Omental fat pad (tissue), 4 donors: ENCODE results near the gene SDK1. TPM values are rescaled to one million over a fixed set of nuclear protein-coding genes. Genes with fewer than 3 reads are reported as not detected.

ENCODE experiments used
- ATAC-seq: fragments of 150-250 bp; one replicate; pipeline ENCODE4 v1.9.1; 2016; ENCODE audit warnings: mild to moderate bottlenecking, moderate library complexity; ENCODE audit not compliant: low FRiP score
- DNase-seq: peaks from one replicate; pipeline ENCODE4 v3.0.0-alpha.2; 2019; ENCODE audit warnings: low spot score
- total RNA-seq, 4 donors: library from RNA; depleted of rRNA; stranded (reverse); fragments of >200 nt; gene quantifications; one replicate each; pipeline ENCODE4 v1.1.0, GENCODE V29; 2016
- TF ChIP-seq, protein P1 (sequence below), 3 donors: fragments of 450-650 bp; IDR thresholded peaks; one replicate each; pipeline ENCODE4 v1.5.1; 2016 to 2017; ENCODE audit warnings: antibody characterized with exemption in 3 of 3, mild to moderate bottlenecking in 3 of 3, moderate library complexity in 2 of 3

Gene SDK1
- total RNA-seq, 4 donors from 2014 or later = 2.5 to 14.7 (median 5.4) TPM

DNA sequence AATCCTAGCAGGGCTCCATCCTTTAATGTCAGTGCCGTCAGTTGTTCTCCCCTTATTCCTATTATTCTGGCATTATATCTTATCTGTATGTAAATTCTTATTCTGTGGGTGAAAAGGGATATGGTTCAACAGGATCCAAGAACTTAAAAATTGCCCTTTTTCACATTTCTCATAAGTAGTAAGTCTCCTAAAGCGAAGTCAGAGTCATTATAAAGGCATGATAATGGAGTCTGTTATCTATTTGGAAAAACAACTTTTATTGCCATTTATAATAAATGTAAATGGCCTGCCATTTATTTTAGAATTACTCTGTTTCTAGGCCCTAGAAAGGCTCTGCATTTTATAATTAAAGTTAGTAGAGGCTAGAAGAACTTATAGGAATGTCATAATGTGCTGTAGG, 31.3 kb downstream of the SDK1 start:
- TF ChIP-seq, protein P1, sequence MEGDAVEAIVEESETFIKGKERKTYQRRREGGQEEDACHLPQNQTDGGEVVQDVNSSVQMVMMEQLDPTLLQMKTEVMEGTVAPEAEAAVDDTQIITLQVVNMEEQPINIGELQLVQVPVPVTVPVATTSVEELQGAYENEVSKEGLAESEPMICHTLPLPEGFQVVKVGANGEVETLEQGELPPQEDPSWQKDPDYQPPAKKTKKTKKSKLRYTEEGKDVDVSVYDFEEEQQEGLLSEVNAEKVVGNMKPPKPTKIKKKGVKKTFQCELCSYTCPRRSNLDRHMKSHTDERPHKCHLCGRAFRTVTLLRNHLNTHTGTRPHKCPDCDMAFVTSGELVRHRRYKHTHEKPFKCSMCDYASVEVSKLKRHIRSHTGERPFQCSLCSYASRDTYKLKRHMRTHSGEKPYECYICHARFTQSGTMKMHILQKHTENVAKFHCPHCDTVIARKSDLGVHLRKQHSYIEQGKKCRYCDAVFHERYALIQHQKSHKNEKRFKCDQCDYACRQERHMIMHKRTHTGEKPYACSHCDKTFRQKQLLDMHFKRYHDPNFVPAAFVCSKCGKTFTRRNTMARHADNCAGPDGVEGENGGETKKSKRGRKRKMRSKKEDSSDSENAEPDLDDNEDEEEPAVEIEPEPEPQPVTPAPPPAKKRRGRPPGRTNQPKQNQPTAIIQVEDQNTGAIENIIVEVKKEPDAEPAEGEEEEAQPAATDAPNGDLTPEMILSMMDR (IDR thresholded peaks at IDR 0.05) = no peak
- DNase-seq (no peak), ATAC-seq (no peak)

DNA sequence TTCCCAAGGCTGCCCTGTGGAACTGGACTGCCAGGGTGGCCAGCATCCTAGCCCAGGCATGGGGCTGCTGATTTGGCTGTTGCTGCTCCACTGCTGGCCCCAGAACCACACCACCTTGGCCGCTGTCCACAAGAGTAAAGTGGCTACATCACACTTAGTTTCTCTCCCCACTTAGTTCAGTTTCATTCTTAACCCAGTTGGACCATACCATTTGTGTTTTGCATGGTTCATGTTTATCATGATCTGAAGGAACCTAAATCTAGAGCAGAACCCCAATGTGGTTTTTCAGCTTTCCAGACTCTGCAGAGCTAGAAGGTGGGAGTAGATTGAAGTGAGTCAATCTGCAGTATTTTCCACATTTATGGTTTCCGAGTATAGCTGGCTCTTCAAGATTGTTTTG, 32.8 kb downstream of the SDK1 start:
- TF ChIP-seq, protein P1 (IDR thresholded peaks at IDR 0.05) = no peak
- ATAC-seq = no peak
- no peak for DNase-seq

DNA sequence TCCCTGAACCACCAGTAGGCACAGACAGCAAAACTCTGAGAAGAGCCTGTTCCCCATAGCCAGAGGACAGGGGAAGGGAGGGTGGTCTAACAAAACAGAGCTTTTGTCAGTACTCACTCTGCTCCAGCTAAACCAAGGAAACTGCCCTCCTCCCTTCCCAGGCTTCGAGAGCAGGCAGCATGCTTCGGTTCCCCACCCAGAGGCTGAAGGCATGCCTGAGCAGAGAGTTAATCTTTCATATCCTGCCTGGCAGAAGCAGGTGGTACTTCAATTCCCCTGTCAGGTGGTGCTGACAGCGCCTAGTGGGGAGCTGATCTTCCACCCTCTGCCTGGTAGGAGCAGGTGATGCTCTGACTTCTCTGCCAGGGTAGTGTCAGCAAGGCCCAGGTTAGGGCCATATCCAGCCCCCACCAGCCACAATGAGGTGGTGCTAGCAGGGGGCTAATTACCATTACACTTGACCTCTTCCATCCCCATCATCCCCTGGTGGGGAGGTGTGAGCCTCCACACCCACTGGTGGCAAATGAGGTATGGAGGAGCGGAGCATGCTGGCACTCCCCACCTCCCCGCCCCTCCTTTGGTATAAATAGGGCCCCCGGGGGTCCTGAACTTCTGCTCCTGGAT, 35.1 kb downstream of the SDK1 start:
- ATAC-seq = no peak
- no peak for DNase-seq
- TF ChIP-seq, protein P1 (IDR thresholded peaks at IDR 0.05) = no peak

DNA sequence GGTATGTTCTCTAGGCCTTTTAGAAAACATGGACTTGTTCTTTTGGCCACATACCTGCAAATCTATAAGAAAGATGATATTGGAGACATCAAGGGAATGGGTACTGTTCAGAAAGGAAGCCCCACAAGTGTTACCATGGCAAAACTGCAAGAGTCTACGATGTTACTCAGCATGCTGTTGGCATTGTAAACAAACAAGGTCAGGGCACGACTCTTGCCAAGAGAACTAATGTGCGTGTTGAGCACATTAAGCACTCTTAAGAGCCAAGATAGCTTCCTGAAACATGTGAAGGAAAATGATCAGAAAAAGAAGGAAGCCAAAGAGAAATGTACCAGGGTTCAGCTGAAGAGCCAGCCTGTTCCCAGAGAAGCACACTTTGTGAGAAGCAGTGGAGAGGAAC, 37.1 kb downstream of the SDK1 start:
- ATAC-seq (no peak), DNase-seq (no peak)
- TF ChIP-seq, protein P1 (IDR thresholded peaks at IDR 0.05) = no peak

DNA sequence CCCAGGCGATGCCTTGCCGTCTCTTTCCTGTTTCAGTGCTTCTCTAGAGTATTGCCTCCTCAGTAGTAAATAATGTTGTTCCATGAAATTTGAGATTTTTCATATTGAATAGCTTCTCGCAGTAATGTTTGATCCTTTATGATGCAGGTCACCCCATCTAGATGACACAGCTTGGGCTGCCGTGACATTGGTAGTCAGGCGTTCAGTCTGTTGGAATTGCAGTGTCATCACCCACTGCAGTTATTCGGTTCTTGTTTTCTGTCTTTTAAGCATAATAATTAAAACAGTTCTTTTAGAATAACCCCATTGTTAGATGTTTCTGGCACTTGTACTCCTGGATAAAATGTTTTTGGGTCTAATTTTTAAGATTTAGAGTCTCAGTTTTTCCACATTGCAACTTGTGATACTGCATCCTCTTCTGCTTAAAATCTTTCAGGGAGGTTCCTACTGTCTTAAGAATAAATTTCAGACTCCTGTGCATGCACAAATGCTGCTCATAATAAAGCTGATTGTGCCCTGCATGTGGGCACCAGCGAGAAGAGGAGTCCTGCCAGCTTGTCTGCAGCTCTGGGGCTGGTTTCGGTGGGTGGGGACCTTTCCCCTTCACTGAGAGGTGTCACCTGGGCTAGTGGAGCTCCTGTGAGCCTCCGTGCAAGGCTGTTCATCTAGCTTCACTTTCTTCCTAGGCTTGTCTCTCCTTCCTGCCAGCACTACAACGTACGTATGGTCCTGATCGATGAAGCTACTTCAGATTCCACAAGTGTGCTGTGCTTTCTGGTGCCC, 44.8 kb downstream of the SDK1 start:
- no peak for DNase-seq
- TF ChIP-seq, protein P1 (IDR thresholded peaks at IDR 0.05) = no peak
- ATAC-seq = no peak

DNA sequence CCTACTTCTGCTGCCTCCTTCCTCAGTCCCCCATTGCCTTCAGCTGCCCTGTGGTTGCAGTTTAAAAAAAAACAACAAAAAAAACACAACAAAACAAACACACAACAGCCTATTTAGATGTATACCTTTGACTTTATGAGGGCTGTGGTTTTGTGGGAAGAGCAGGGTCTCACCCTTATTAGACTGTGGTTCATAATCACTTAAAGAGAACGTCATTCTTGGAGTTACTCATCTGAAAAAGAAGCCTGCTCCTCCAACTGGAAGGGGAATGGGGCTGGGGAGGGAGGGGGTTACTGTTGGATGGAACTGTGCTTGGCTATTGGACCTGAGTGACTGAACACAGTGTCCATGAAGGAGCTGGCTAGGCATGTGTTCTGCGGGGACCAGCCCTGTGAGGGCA, 48.1 kb downstream of the SDK1 start:
- TF ChIP-seq, protein P1 (IDR thresholded peaks at IDR 0.05) = no peak
- DNase-seq (no peak), ATAC-seq (no peak)

DNA sequence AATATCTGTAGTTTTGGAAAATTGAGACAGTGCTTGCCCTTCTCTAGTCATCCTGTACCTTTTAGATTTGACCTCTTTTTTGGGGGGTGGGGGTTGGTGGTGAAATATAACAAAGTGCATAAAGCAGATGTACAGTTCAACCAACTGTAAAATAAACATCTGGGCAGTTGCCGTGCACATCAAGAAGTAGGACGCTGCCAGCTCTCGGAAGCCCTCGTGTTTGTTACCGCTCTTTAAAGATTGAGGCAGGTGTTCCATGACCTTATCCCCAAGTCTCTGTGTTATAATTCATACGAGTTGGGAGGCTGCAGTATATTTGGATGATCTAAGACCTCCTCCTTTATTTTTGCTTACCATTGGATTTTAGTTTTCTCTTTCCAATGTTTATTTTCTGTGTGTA, 55.1 kb downstream of the SDK1 start:
- ATAC-seq (no peak), DNase-seq (no peak)
- TF ChIP-seq, protein P1 (IDR thresholded peaks at IDR 0.05) = no peak
